GM19468 (cell line): ENCODE measurements around the gene FARS2.

ENCODE experiments used
- ATAC-seq: cut with Tn5 transposase; IDR thresholded peaks from one replicate; pipeline ENCODE4 v1.9.1; 2021; ENCODE audit warnings: mild to moderate bottlenecking, moderate library complexity, moderate number of reproducible peaks; ENCODE audit not compliant: unreplicated experiment; ENCODE audit errors: extremely low read depth

FARS2 gene

GRCh38 chr6:5403609-5404008 lies 142.3 kb downstream of the FARS2 start:
- ATAC-seq: no peak

- no peak for ATAC-seq
Observed at GRCh38 chr6:5405976-5406375, 144.7 kb downstream of the FARS2 start.

- no peak for ATAC-seq
Observed at GRCh38 chr6:5411414-5411813, 150.1 kb downstream of the FARS2 start.

- ATAC-seq: no peak
Observed at GRCh38 chr6:5412017-5412416, 150.7 kb downstream of the FARS2 start.

- no peak for ATAC-seq
Observed at GRCh38 chr6:5412663-5413062, 151.3 kb downstream of the FARS2 start.

GRCh38 chr6:5416250-5416649 lies 154.9 kb downstream of the FARS2 start:
- ATAC-seq: no peak

GRCh38 chr6:5422321-5422915 lies 161.1 kb downstream of the FARS2 start:
- no peak for ATAC-seq

GRCh38 chr6:5423251-5423650 lies 161.9 kb downstream of the FARS2 start:
- no peak for ATAC-seq

- no peak for ATAC-seq
Observed at GRCh38 chr6:5424726-5425125, 163.4 kb downstream of the FARS2 start.

GRCh38 chr6:5425267-5425666 lies 164.0 kb downstream of the FARS2 start:
- no peak for ATAC-seq

- ATAC-seq: no peak
Observed at GRCh38 chr6:5425797-5426196, 164.5 kb downstream of the FARS2 start.

GRCh38 chr6:5427586-5427985 lies 166.3 kb downstream of the FARS2 start:
- no peak for ATAC-seq

GRCh38 chr6:5433324-5433723 lies 172.0 kb downstream of the FARS2 start:
- no peak for ATAC-seq

- no peak for ATAC-seq
Observed at GRCh38 chr6:5435449-5435848, 174.1 kb downstream of the FARS2 start.

- no peak for ATAC-seq
Observed at GRCh38 chr6:5438922-5439584, 177.7 kb downstream of the FARS2 start.

GRCh38 chr6:5439749-5440148 lies 178.4 kb downstream of the FARS2 start:
- ATAC-seq: no peak

GRCh38 chr6:5442319-5442718 lies 181.0 kb downstream of the FARS2 start:
- no peak for ATAC-seq

- no peak for ATAC-seq
Observed at GRCh38 chr6:5442916-5443315, 181.6 kb downstream of the FARS2 start.

- ATAC-seq: no peak
Observed at GRCh38 chr6:5443491-5443890, 182.2 kb downstream of the FARS2 start.

- ATAC-seq: no peak
Observed at GRCh38 chr6:5446362-5447075, 185.2 kb downstream of the FARS2 start.

- ATAC-seq: no peak
Observed at GRCh38 chr6:5447921-5448320, 186.6 kb downstream of the FARS2 start.

- no peak for ATAC-seq
Observed at GRCh38 chr6:5450073-5450472, 188.8 kb downstream of the FARS2 start.
